Mesendoderm (in vitro differentiated cells): ENCODE results near the gene GPR158.

Experiments
- DNase-seq: peaks from one replicate; pipeline ENCODE4 v3.0.0; 2013
- H2AK5ac ChIP-seq: 2 replicates; pipeline ENCODE4 v1.6.1; 2013; ENCODE audit warnings: low read length, inconsistent platforms
- H2BK120ac ChIP-seq: 2 replicates; pipeline ENCODE4 v1.6.1; 2013; ENCODE audit warnings: low read depth, mild to moderate bottlenecking, low read length, moderate library complexity, mixed read lengths
- H2BK15ac ChIP-seq: replicated peaks from 2 replicates; pipeline ENCODE4 v1.6.1; 2013; ENCODE audit warnings: low read depth, mild to moderate bottlenecking, moderate library complexity
- H2BK5ac ChIP-seq: 2 replicates; pipeline ENCODE4 v1.6.1; 2013; ENCODE audit warnings: low read length, inconsistent platforms
- H3K18ac ChIP-seq: 2 replicates; pipeline ENCODE4 v1.6.1; 2013; ENCODE audit warnings: mild to moderate bottlenecking, low read length, mixed read lengths
- H3K23ac ChIP-seq: one replicate; pipeline ENCODE4 v1.6.1; 2013; ENCODE audit warnings: low read length
- H3K27ac ChIP-seq: 2 replicates; pipeline ENCODE4 v1.5.1; 2013; ENCODE audit warnings: low read depth, mild to moderate bottlenecking, inconsistent platforms, low read length, moderate library complexity
- H3K27me3 ChIP-seq: 2 replicates; pipeline ENCODE4 v1.6.1; 2013; ENCODE audit warnings: low read length, control low read depth, mild to moderate bottlenecking, inconsistent platforms; ENCODE audit not compliant: insufficient read depth, poor library complexity
- H3K36me3 ChIP-seq: 2 replicates; pipeline ENCODE4 v1.6.1; 2013; ENCODE audit warnings: low read length, inconsistent platforms; ENCODE audit not compliant: control insufficient read depth, insufficient read depth
- H3K4ac ChIP-seq: one replicate; pipeline ENCODE4 v1.6.1; 2013; ENCODE audit warnings: low read depth, mild to moderate bottlenecking, low read length, moderate library complexity
- H3K4me1 ChIP-seq: 2 replicates; pipeline ENCODE4 v1.6.1; 2013; ENCODE audit warnings: low read depth, low read length, inconsistent platforms; ENCODE audit not compliant: control insufficient read depth
- H3K4me2 ChIP-seq: 2 replicates; pipeline ENCODE4 v1.6.1; 2013; ENCODE audit warnings: low read length
- H3K4me3 ChIP-seq: 2 replicates; pipeline ENCODE4 v1.5.1; 2013; ENCODE audit warnings: mild to moderate bottlenecking, low read length
- H3K56ac ChIP-seq: one replicate; pipeline ENCODE4 v1.6.1; 2013; ENCODE audit warnings: low read length
- H3K79me1 ChIP-seq: 2 replicates; pipeline ENCODE4 v1.6.1; 2013; ENCODE audit warnings: low read length, inconsistent platforms
- H3K79me2 ChIP-seq: 2 replicates; pipeline ENCODE4 v1.6.1; 2013; ENCODE audit warnings: mild to moderate bottlenecking, low read length; ENCODE audit not compliant: control insufficient read depth, insufficient read depth
- H3K9ac ChIP-seq: 2 replicates; pipeline ENCODE4 v1.6.1; 2013; ENCODE audit warnings: low read length, inconsistent platforms
- H4K5ac ChIP-seq: one replicate; pipeline ENCODE4 v1.6.1; 2013; ENCODE audit warnings: low read length
- H4K8ac ChIP-seq: one replicate; pipeline ENCODE4 v1.6.1; 2013; ENCODE audit warnings: low read depth, mild to moderate bottlenecking, control low read depth, low read length, moderate library complexity
- WGBS: extraction: QIAGEN DNeasy Blood & Tissue Kit; methylation state at CpG from one replicate; pipeline ENCODE4 v1.1.7; 2013; ENCODE audit warnings: low lambda C conversion rate, missing lambda C conversion rate; ENCODE audit not compliant: insufficient coverage; ENCODE audit errors: extremely low coverage; 5-methylcytosine and 5-hydroxymethylcytosine counted together

Gene GPR158

GRCh38 chr10:25390733-25391132 is 215.9 kb downstream of the GPR158 start:
- H2AK5ac ChIP-seq = no peak overlapping the region
- peak; percentile 18 for DNase-seq
- no peak overlapping the region for H2BK120ac ChIP-seq
- H3K79me1 ChIP-seq = no peaks in the 10 kb centered on the region
- H3K4me2 ChIP-seq = no peak overlapping the region
- WGBS = no CpG with 5 or more reads among the region's 3 CpGs
- no peak overlapping the region for H4K8ac ChIP-seq
- no peak overlapping the region for H2BK15ac ChIP-seq
- H3K27me3 ChIP-seq = no peaks in the 10 kb centered on the region
- H2BK5ac ChIP-seq = no peak overlapping the region
- no peaks in the 10 kb centered on the region for H3K79me2 ChIP-seq
- no peak overlapping the region for H3K4me3 ChIP-seq
- H3K4ac ChIP-seq = no peak overlapping the region
- H3K27ac ChIP-seq = no peak overlapping the region
- H4K5ac ChIP-seq = no peak overlapping the region
- H3K56ac ChIP-seq = no peak overlapping the region
- H3K9ac ChIP-seq = no peak overlapping the region
- H3K18ac ChIP-seq = no peak overlapping the region
- no peaks in the 10 kb centered on the region for H3K36me3 ChIP-seq
- H3K4me1 ChIP-seq = no peaks in the 10 kb centered on the region
- H3K23ac ChIP-seq = no peak overlapping the region

DNA sequence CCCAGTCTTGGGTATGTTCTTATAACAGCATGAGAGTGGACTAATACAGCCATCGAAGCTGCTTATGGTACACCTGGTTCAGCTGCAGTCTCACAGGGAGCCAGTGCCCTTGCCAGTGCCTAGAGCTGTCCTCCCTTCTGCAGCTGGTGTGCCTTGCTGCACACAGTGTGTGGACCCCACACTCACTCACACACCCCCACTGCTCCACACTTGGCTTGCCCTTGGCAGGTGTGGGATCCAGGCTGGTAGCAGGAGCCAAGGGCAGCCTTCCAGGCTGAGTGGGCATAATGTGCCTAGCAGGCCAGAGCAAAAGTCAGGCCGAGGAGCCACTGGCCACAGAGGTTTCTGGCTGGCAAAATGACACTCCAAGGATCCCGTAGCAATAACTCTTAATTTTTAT is 217.3 kb downstream of the GPR158 start:
- Histone ChIP-seq H4K8ac (no peak overlapping the region), H4K5ac (no peak overlapping the region), H2BK15ac (no peak overlapping the region), H3K4me1 (no peaks in the 10 kb centered on the region), H3K4me3 (no peak overlapping the region), H3K27me3 (no peaks in the 10 kb centered on the region), H3K79me2 (no peaks in the 10 kb centered on the region), H2AK5ac (no peak overlapping the region), H3K36me3 (no peaks in the 10 kb centered on the region), H3K4me2 (no peak overlapping the region), H3K56ac (no peak overlapping the region), H2BK120ac (no peak overlapping the region), H3K4ac (no peak overlapping the region), H3K23ac (no peak overlapping the region), H3K18ac (no peak overlapping the region), H3K9ac (no peak overlapping the region), H3K79me1 (no peaks in the 10 kb centered on the region), H3K27ac (no peak overlapping the region), H2BK5ac (no peak overlapping the region)
- DNase-seq = no peak
- no CpG with 5 or more reads among the region's 3 CpGs for WGBS

DNA sequence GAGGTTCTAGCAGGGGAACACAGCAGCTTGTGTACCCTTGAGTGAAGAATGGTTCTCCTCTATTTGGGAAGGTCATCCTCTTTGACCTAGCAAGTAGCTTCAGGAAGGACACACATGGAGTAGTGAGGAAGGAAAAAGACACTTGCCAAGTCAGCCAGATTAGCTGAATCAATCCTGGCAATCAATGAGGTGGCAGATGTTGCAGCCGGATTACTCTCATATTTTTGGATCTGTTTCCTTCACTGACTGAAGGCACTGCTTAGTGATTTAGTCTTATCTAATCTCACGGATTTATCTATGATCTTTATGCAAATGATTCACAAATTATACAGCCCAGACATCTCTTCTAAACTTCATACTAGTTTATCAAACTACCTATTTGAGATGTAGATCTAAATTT is 218.8 kb downstream of the GPR158 start:
- no peak overlapping the region for H3K4me3 ChIP-seq
- H3K79me2 ChIP-seq = no peaks in the 10 kb centered on the region
- H2AK5ac ChIP-seq = no peak overlapping the region
- H3K4me2 ChIP-seq = no peak overlapping the region
- DNase-seq = no peak
- no peak overlapping the region for H3K9ac ChIP-seq
- no peak overlapping the region for H3K27ac ChIP-seq
- no peak overlapping the region for H3K4ac ChIP-seq
- no peak overlapping the region for H2BK120ac ChIP-seq
- H3K27me3 ChIP-seq = no peaks in the 10 kb centered on the region
- WGBS = no CpG with 5 or more reads among the region's 2 CpGs
- H3K18ac ChIP-seq = no peak overlapping the region
- H3K79me1 ChIP-seq = no peaks in the 10 kb centered on the region
- no peak overlapping the region for H3K23ac ChIP-seq
- no peaks in the 10 kb centered on the region for H3K4me1 ChIP-seq
- no peak overlapping the region for H2BK5ac ChIP-seq
- H4K5ac ChIP-seq = no peak overlapping the region
- H2BK15ac ChIP-seq = no peak overlapping the region
- H4K8ac ChIP-seq = no peak overlapping the region
- no peaks in the 10 kb centered on the region for H3K36me3 ChIP-seq
- no peak overlapping the region for H3K56ac ChIP-seq

DNA sequence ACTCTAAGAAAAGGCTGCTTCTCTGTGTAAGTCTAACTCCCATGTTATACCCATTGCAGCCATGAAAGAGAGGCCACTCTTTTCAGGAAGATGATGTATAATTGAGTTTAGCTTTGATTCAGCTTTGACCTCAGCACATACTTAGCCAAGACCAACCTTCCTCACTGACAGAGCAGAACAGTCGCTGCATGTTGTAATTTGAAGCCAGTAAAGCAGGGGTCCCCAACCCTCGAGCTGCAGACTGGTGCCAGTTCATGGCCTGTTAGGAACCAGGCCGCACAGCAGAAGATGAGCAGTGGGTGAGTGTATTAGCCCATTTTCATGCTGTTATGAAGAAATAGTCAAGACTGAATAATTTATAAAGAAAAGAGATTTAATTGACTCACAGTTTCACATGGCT is 223.9 kb downstream of the GPR158 start:
- Histone ChIP-seq H3K36me3 (no peaks in the 10 kb centered on the region), H2BK5ac (no peak overlapping the region), H2BK15ac (no peak overlapping the region), H3K79me1 (no peaks in the 10 kb centered on the region), H4K8ac (no peak overlapping the region), H3K27me3 (no peaks in the 10 kb centered on the region), H3K18ac (no peak overlapping the region), H3K23ac (no peak overlapping the region), H3K4me1 (no peaks in the 10 kb centered on the region), H3K79me2 (no peaks in the 10 kb centered on the region), H3K4ac (no peak overlapping the region), H3K4me2 (no peak overlapping the region), H3K27ac (no peak overlapping the region), H4K5ac (no peak overlapping the region), H3K9ac (no peak overlapping the region), H2AK5ac (no peak overlapping the region), H3K4me3 (no peak overlapping the region), H3K56ac (no peak overlapping the region), H2BK120ac (no peak overlapping the region)
- no peak for DNase-seq
- no CpG with 5 or more reads among the region's 3 CpGs for WGBS

DNA sequence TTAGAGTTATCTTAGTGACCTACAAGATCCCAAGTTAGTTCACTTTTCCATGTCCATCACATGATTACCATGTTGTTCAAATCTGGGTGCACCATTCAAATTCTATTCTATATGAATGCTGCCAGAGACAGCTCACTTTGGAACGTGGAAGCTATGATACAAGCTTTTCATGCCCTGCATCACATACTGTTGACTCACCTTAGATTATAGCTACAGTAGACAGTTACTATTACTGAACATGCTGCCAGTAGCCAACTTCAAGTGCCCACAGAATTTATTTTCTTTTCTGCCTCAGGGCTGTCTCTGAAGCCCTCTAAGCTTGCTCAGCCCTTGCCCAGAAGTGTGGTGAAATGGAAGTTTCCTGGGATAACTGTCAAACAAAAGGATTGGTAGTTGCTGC is 231.1 kb downstream of the GPR158 start:
- Histone ChIP-seq H3K4me2 (no peak overlapping the region), H2BK120ac (no peak overlapping the region), H2BK5ac (no peak overlapping the region), H3K27me3 (no peaks in the 10 kb centered on the region), H3K18ac (no peak overlapping the region), H2BK15ac (no peak overlapping the region), H4K8ac (no peak overlapping the region), H4K5ac (no peak overlapping the region), H3K27ac (no peak overlapping the region), H3K4ac (no peak overlapping the region), H3K23ac (no peak overlapping the region), H3K79me1 (no peaks in the 10 kb centered on the region), H3K9ac (no peak overlapping the region), H3K79me2 (no peaks in the 10 kb centered on the region), H3K56ac (no peak overlapping the region), H3K4me3 (no peak overlapping the region), H3K36me3 (no peaks in the 10 kb centered on the region), H2AK5ac (no peak overlapping the region), H3K4me1 (no peaks in the 10 kb centered on the region)
- WGBS = no CpG with 5 or more reads among the region's 1 CpG
- DNase-seq = no peak

DNA sequence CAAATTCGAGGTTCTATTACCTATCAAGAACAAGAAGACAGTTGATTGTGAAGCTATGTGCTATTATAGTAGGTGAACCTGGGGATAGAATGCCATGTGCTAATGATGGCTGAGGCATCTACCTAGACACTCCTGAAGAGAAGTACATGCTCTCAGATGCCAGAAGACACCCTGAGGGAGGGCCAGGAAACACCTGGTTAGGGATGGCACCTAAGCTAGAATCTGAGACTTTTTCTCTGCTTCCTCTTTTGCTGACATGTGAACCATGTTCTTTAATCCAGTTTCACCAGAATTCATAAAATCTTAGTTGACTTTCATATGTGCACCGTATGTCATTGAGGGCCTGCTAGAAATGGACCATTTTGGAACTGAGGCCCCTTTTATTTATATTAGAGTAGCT is 242.8 kb downstream of the GPR158 start:
- Histone ChIP-seq H3K18ac (no peak overlapping the region), H3K36me3 (no peaks in the 10 kb centered on the region), H2BK15ac (no peak overlapping the region), H3K9ac (no peak overlapping the region), H2BK120ac (no peak overlapping the region), H4K5ac (no peak overlapping the region), H3K27me3 (no peaks in the 10 kb centered on the region), H3K56ac (no peak overlapping the region), H3K79me2 (no peaks in the 10 kb centered on the region), H4K8ac (no peak overlapping the region), H3K27ac (no peak overlapping the region), H3K4ac (no peak overlapping the region), H2AK5ac (no peak overlapping the region), H2BK5ac (no peak overlapping the region), H3K23ac (no peak overlapping the region), H3K4me3 (no peak overlapping the region), H3K4me2 (no peak overlapping the region), H3K4me1 (no peaks in the 10 kb centered on the region), H3K79me1 (no peaks in the 10 kb centered on the region)
- no CpG with 5 or more reads among the region's 2 CpGs for WGBS
- no peak for DNase-seq
